HG02588 (cell line): ENCODE measurements around the gene FAF1.
"Not testable (repeated sequence)": the region's sequence is repeated elsewhere in the genome, so short reads cannot be mapped to it uniquely, and the experiment has no call there.

Experiments used
- ATAC-seq: cut with Tn5 transposase; IDR thresholded peaks from one replicate; pipeline ENCODE4 v1.9.1; 2021; ENCODE audit warnings: mild to moderate bottlenecking, moderate library complexity; ENCODE audit not compliant: unreplicated experiment

The FAF1 gene

DNA sequence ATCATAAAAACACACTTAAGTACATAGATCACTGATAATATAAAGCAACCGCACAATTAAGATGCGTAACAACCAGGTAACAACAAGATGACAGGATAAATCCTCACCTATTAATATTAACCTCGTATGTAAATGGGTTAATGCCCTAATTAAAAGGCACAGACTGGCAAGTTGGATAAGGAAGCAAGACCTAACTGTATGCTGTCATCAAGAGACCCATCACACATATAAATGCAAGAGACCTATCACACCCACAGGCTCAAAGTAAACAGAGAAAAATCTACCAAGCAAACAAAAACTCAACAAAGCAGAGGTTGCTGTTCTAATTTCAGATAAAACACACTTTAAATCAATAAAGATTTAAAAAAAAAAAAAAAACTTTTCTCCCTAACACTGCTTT is 151.8 kb downstream of the FAF1 start:
- ATAC-seq, result no peak

DNA sequence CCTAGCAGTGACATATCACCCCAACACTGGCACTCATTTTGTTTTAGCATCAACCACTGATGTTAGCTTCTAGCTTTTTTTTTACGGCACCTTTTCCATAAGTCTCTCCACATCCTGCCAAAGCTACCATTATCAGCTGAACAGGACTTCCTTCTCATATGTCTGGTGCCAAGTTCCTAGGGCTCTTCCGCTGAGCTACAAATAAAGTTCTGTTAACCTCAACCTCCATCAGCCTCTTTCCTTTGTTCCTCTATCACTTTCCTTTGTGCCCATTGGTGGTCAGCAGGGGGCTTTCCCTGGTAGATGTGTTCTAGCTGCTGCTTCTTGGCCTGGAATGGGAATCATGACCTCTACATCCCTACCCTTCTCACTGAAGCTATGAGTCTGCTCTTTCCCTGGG is 163.8 kb downstream of the FAF1 start:
- ATAC-seq, result no peak

- no peak for ATAC-seq
Observed at GRCh38 chr1:50793521-50793920, 166.5 kb downstream of the FAF1 start.

GRCh38 chr1:50787266-50787665 is 172.8 kb downstream of the FAF1 start:
- no peak for ATAC-seq

- ATAC-seq, result no peak
Observed at GRCh38 chr1:50783286-50783685, 176.8 kb downstream of the FAF1 start.

GRCh38 chr1:50780797-50781196 is 179.3 kb downstream of the FAF1 start:
- no peak for ATAC-seq

- ATAC-seq, result no peak
Observed at GRCh38 chr1:50779801-50780200, 180.3 kb downstream of the FAF1 start.

- no peak for ATAC-seq
Observed at GRCh38 chr1:50775740-50776139, 184.3 kb downstream of the FAF1 start.

GRCh38 chr1:50774759-50775351 is 185.2 kb downstream of the FAF1 start:
- ATAC-seq, result no peak

DNA sequence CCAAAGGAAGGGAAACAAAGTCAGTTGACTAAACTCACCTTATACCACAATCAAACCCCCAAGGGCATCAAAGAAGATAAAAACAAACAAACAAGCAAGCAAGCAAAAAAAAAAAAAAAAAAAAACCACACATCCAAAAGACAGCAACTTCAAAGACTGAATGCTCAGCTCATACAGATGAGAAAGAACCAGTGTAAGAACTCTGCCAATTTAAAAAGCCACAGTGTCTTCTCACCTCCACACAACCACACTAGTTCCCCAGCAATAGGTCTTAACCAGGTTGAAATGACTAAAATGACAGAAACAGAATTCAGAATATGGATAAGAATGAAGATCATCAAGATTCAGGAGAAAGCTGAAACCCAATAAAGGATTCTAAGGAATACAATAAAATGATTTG is 193.4 kb downstream of the FAF1 start:
- ATAC-seq, result no peak

DNA sequence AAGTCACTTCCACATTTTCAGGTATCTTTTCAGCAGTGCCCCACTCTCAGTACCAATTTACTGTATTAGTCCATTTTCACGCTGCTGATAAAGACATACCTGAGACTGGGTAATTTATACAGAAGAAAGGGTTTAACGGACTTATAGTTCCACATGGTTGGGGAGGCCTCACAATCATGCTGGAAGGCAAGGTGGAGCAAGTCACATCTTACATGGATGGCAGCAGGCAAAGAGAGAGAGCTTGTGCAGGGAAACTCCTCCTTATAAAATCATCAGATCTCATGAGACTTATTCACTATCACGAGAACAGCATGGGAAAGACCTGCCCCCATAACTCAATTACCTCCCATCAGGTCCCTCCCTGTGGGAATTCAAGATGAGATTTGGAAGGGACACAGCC is 203.5 kb downstream of the FAF1 start:
- ATAC-seq, result not testable (repeated sequence)

GRCh38 chr1:50754764-50755163 is 205.3 kb downstream of the FAF1 start:
- not testable (repeated sequence) for ATAC-seq

DNA sequence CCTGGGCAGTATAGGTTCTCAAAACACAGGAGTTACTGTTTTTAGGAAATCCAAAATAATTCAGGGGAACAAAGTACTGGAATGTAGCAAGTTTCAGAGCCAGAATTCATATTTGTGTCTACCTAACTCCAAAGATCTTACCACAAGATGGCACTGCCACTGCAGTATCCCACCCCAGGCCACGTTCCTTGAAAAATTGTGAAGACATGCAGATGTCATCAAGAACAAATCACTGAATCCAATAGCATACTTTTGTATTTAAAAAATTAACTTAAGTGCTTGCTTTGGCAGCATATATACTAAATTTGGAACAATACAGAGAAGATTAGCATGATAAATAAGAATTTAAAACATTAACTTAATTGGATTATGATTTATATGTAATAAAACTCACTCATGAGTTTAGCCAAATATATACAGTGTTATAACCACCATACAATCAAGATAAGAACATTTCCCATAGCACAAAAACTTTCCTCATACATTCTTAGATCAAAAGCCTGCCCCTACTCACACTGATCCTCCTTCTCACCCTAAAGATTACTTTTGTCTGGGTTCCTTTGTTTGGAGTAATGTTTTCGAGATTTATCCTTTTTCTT is 209.9 kb downstream of the FAF1 start:
- no peak for ATAC-seq

DNA sequence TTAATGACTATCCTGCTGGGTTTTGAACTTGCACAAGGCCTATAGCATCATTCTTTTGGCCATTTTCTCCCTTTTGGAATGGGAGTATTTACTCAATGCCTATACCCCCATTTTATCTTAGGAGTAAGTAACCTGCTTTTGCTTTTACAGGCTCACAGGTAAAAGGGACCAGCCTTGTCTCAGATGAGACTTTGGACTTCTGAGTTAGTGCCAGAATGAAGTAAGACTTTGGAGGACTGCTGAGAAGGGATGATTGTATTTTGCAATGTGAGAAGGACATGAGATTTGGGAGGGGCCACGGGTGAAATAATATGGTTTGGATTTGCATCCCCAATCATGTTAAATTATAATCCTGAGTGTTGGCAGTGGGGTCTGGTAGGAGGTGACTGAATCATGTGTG is 212.7 kb downstream of the FAF1 start:
- ATAC-seq, result no peak

DNA sequence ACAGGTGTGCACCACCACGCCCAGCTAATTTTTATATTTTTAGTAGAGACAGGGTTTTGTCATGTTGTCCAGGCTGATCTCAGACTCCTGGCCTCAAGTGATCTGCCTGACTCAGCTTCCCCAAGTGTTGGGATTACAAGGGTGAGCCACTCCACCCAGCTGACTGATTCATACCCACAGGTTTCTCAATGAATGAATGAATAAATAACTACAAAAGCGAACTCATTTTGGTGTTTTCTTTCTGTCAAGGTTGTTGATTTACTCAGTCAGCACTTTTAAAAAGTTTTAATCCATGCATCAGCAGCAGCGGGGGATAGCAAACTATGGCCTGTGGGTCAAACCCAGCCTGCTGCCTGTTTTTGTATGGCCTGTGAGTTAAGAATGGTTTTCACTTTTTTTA is 217.5 kb downstream of the FAF1 start:
- ATAC-seq, result no peak

DNA sequence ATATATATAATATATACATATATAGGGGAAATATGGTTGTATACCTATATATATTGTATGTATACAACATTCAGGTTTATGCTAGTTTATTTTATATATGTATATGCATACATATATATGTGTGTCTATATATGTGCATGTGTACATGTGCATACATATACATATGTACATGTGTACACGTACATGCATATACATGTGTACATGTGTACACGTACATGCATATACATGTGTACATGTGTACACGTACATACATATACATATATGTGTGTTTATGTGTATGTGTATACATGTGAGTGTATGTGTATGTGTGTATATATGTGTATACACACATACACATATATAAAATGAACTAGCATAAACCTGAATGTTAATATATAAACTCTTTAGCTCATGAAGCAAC is 220.9 kb downstream of the FAF1 start:
- ATAC-seq, result no peak

DNA sequence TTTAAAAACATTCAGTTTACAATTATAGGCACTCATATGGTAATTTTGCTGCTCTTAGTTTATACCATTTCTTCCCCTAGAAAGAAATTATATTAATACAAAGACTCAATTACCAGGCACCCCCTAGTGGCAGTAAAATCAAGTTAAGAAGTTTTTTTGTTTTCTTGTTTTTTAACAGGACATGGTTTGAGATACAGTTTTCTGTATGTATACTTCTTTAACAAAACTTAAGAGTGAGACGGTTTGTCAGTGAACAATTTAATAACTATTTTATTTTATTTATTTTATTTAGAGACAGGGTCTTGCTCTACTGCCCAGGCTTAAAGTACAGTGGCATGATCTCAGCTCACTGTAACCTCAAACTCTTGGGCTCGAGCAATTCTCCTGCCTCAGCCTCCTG is 224.6 kb downstream of the FAF1 start:
- no peak for ATAC-seq

- ATAC-seq, result not testable (repeated sequence)
Observed at GRCh38 chr1:50727578-50727977, 232.5 kb downstream of the FAF1 start.

GRCh38 chr1:50724626-50725286 is 235.3 kb downstream of the FAF1 start:
- peak; percentile 69 for ATAC-seq

DNA sequence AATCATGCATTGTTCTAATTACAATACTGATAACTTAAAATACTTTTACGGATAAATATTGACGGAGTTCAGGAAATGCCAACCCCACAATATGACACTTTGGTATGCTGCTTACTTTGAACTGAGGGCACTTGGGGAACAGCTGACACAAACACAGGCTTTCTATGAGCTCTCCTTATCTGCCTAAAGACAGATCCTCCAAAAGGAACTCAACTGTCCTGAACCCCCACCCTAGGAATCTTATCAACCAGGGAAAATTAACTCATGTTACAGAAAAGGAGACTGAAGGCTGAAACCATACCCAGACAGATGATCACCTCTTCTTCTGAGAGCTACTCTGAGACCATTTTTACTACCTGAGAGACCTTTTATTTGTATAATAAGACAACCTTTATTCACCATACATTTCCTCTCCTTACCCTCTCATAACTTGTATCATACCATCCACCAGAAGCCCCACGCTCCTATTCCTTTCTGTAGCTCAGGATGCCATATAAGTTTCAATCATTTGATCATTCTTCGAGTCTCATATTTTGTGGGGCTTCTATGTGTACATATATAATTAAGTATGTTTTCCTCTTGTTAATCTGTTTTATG is 239.5 kb downstream of the FAF1 start:
- ATAC-seq, result no peak

DNA sequence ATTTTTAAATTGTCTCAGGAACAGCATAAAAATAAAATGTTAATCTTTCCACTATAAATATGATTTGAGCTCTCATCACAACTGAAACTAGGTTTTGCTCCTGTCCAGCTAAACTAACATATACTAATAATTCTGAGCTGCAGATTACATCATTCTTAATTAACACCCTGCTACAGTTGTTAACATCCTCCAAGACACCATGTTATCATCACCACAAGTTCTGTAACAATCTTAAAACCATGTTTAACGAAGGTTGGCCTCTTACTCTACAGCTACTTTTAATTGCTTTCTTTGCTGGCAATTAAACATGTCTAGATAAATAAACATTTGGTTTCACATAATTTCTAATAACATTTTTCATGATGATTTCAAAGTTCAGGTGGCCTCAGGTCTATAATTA is 240.9 kb downstream of the FAF1 start:
- ATAC-seq, result no peak

- no peak for ATAC-seq
Observed at GRCh38 chr1:50717327-50717726, 242.7 kb downstream of the FAF1 start.
